SK-N-SH treated with all-trans-retinoic acid at 6 μM for 48 hours (cell line): ENCODE measurements around the gene RNASEH2C.

Experiments used
- ATAC-seq: fragments of 200-7000 bp; cut with Tn5 transposase; 3 replicates; pipeline ENCODE4 v1.9.1; 2020; ENCODE audit warnings: mild to moderate bottlenecking, moderate library complexity
- BACH2 ChIP-seq: fragments of 250-450 bp; sonication (Bioruptor Pico); IDR thresholded peaks from 2 replicates; pipeline ENCODE4 v1.9.0; 2021; ENCODE audit warnings: mild to moderate bottlenecking, borderline replicate concordance
- CREB5 ChIP-seq: fragments of 250-450 bp; sonication (Bioruptor Pico); IDR thresholded peaks from 2 replicates; pipeline ENCODE4 v1.5.1; 2020; ENCODE audit warnings: low read depth, mild to moderate bottlenecking, moderate library complexity
- CSDC2 ChIP-seq: fragments of 250-450 bp; sonication (Bioruptor Pico); IDR thresholded peaks from 2 replicates; pipeline ENCODE4 v1.5.0; 2020; ENCODE audit warnings: mild to moderate bottlenecking, moderate library complexity
- CSRNP3 ChIP-seq: fragments of 250-450 bp; sonication (Bioruptor Pico); IDR thresholded peaks from 2 replicates; pipeline ENCODE4 v1.5.1; 2021; ENCODE audit warnings: mild to moderate bottlenecking, moderate library complexity
- ESRRG ChIP-seq: fragments of 250-450 bp; sonication (Bioruptor Pico); IDR thresholded peaks from 2 replicates; pipeline ENCODE4 v1.6.1; 2021; ENCODE audit warnings: mild to moderate bottlenecking
- GLIS3 ChIP-seq: fragments of 250-450 bp; sonication (Bioruptor Pico); IDR thresholded peaks from 2 replicates; pipeline ENCODE4 v1.5.0; 2020; ENCODE audit warnings: mild to moderate bottlenecking, moderate library complexity
- ISL1 ChIP-seq: fragments of 250-450 bp; sonication (Bioruptor Pico); IDR thresholded peaks from 2 replicates; pipeline ENCODE4 v2.1.2; 2022; ENCODE audit warnings: mild to moderate bottlenecking, moderate library complexity
- OSR1 ChIP-seq: fragments of 250-450 bp; sonication (Bioruptor Pico); IDR thresholded peaks from 2 replicates; pipeline ENCODE4 v1.8.0; 2022; ENCODE audit warnings: moderate library complexity, mild to moderate bottlenecking, inconsistent platforms
- PATZ1 ChIP-seq: fragments of 250-450 bp; sonication (Bioruptor Pico); IDR thresholded peaks from 2 replicates; pipeline ENCODE4 v1.8.0; 2020; ENCODE audit warnings: mild to moderate bottlenecking, moderate library complexity, borderline replicate concordance
- POU6F1 ChIP-seq: fragments of 250-450 bp; sonication (Bioruptor Pico); IDR thresholded peaks from 2 replicates; pipeline ENCODE4 v1.8.0; 2021; ENCODE audit warnings: low read depth, mild to moderate bottlenecking, moderate library complexity, borderline replicate concordance
- PPARA ChIP-seq: fragments of 250-450 bp; sonication (Bioruptor Pico); IDR thresholded peaks from 2 replicates; pipeline ENCODE4 v1.5.0; 2020; ENCODE audit warnings: mild to moderate bottlenecking, borderline replicate concordance
- RARB ChIP-seq: fragments of 250-450 bp; sonication (Bioruptor Pico); IDR thresholded peaks from 2 replicates; pipeline ENCODE4 v1.8.0; 2021; ENCODE audit warnings: mild to moderate bottlenecking, moderate library complexity
- SNAI2 ChIP-seq: fragments of 250-450 bp; sonication (Bioruptor Pico); IDR thresholded peaks from 2 replicates; pipeline ENCODE4 v1.5.0; 2020; ENCODE audit warnings: mild to moderate bottlenecking, moderate library complexity
- TCF4 ChIP-seq: fragments of 250-450 bp; sonication (Bioruptor Pico); IDR thresholded peaks from 2 replicates; pipeline ENCODE4 v1.8.0; 2021; ENCODE audit warnings: mild to moderate bottlenecking, moderate library complexity, borderline replicate concordance
- TOX ChIP-seq: fragments of 250-450 bp; sonication (Bioruptor Pico); IDR thresholded peaks from 2 replicates; pipeline ENCODE4 v1.8.0; 2021; ENCODE audit warnings: mild to moderate bottlenecking, moderate library complexity, borderline replicate concordance
- TSHZ2 ChIP-seq: fragments of 250-450 bp; sonication (Bioruptor Pico); IDR thresholded peaks from 2 replicates; pipeline ENCODE4 v1.5.0; 2020; ENCODE audit warnings: mild to moderate bottlenecking, moderate library complexity
- ZC3H10 ChIP-seq: fragments of 250-450 bp; sonication (Bioruptor Pico); IDR thresholded peaks from 2 replicates; pipeline ENCODE4 v1.5.1; 2021; ENCODE audit warnings: mild to moderate bottlenecking, moderate library complexity
- ZFP3 ChIP-seq: fragments of 250-450 bp; sonication (Bioruptor Pico); IDR thresholded peaks from 2 replicates; pipeline ENCODE4 v1.5.0; 2020; ENCODE audit warnings: mild to moderate bottlenecking, moderate library complexity
- ZFP30 ChIP-seq: fragments of 450-650 bp; formaldehyde crosslinking; IDR thresholded peaks from 2 replicates; pipeline ENCODE4 v1.5.0; 2022; ENCODE audit warnings: mild to moderate bottlenecking, moderate library complexity
- ZNF565 ChIP-seq: fragments of 450-650 bp; formaldehyde crosslinking; conservative IDR thresholded peaks from 2 replicates; pipeline ENCODE4 v1.5.0; 2020; ENCODE audit warnings: low read depth, mild to moderate bottlenecking, moderate library complexity
- ZNF70 ChIP-seq: fragments of 450-650 bp; formaldehyde crosslinking; IDR thresholded peaks from 2 replicates; pipeline ENCODE4 v1.5.0; 2020; ENCODE audit warnings: mild to moderate bottlenecking, moderate library complexity
- ZNF8 ChIP-seq: fragments of 450-650 bp; formaldehyde crosslinking; IDR thresholded peaks from 2 replicates; pipeline ENCODE4 v1.5.0; 2020; ENCODE audit warnings: mild to moderate bottlenecking, moderate library complexity

RNASEH2C gene

GRCh38 chr11:65743681-65744025, 23.1 kb upstream of the RNASEH2C start (continued):
- no peak for TF ChIP-seq POU6F1 (CRISPR knock-in tag)
- no peak for TF ChIP-seq ZFP3 (CRISPR knock-in tag)
- TF ChIP-seq SNAI2 (CRISPR knock-in tag): no peak
- TF ChIP-seq ZNF70 (CRISPR knock-in tag): no peak
- no peak for TF ChIP-seq ISL1 (CRISPR knock-in tag)

- no peak for ATAC-seq
- TF ChIP-seq GLIS3 (no peak), PATZ1 (CRISPR knock-in tag) (no peak), ZNF8 (no peak), PPARA (CRISPR knock-in tag) (no peak), ZNF70 (CRISPR knock-in tag) (no peak), TOX (no peak), CSRNP3 (CRISPR knock-in tag) (no peak), ZC3H10 (no peak), CREB5 (CRISPR knock-in tag) (no peak), OSR1 (CRISPR knock-in tag) (no peak), ZFP3 (CRISPR knock-in tag) (no peak), ZFP30 (CRISPR knock-in tag) (no peak), BACH2 (CRISPR knock-in tag) (no peak), TCF4 (CRISPR knock-in tag) (no peak)
Observed at GRCh38 chr11:65742353-65742752, 21.8 kb upstream of the RNASEH2C start.

- no peak for ATAC-seq
- TF ChIP-seq TSHZ2 (CRISPR knock-in tag): no peak
- no peak for TF ChIP-seq PATZ1 (CRISPR knock-in tag)
- TF ChIP-seq ZC3H10: no peak
- no peak for TF ChIP-seq ESRRG (CRISPR knock-in tag)
- TF ChIP-seq CSDC2 (CRISPR knock-in tag): no peak
- TF ChIP-seq ZFP30 (CRISPR knock-in tag): no peak
- TF ChIP-seq TCF4 (CRISPR knock-in tag): no peak
- no peak for TF ChIP-seq ZNF565 (CRISPR knock-in tag)
- TF ChIP-seq GLIS3: no peak
- no peak for TF ChIP-seq ZFP3 (CRISPR knock-in tag)
- no peak for TF ChIP-seq ZNF70 (CRISPR knock-in tag)
- TF ChIP-seq RARB (CRISPR knock-in tag): no peak
- TF ChIP-seq CSRNP3 (CRISPR knock-in tag): no peak
- no peak for TF ChIP-seq POU6F1 (CRISPR knock-in tag)
Observed at GRCh38 chr11:65741185-65741584, 20.6 kb upstream of the RNASEH2C start.
